RKO (cell line): Measurements from ENCODE around the gene ALDH1A3.
A peak's percentile ranks its signal among the peaks of the same experiment; 100 is the strongest.

ENCODE experiments used
- DNase-seq: peaks from one replicate; pipeline ENCODE4 v3.0.0-alpha.2; 2016; ENCODE audit warnings: low spot score

ALDH1A3 gene

GRCh38 chr15:100925480-100925879 lies 45.8 kb downstream of the ALDH1A3 start:
- DNase-seq, result no peak

- no peak for DNase-seq
These were observed 46.6 kb downstream of the ALDH1A3 start for GRCh38 chr15:100926258-100926657.

GRCh38 chr15:100926971-100927756 lies 47.5 kb downstream of the ALDH1A3 start:
- DNase-seq, result no peak

DNA sequence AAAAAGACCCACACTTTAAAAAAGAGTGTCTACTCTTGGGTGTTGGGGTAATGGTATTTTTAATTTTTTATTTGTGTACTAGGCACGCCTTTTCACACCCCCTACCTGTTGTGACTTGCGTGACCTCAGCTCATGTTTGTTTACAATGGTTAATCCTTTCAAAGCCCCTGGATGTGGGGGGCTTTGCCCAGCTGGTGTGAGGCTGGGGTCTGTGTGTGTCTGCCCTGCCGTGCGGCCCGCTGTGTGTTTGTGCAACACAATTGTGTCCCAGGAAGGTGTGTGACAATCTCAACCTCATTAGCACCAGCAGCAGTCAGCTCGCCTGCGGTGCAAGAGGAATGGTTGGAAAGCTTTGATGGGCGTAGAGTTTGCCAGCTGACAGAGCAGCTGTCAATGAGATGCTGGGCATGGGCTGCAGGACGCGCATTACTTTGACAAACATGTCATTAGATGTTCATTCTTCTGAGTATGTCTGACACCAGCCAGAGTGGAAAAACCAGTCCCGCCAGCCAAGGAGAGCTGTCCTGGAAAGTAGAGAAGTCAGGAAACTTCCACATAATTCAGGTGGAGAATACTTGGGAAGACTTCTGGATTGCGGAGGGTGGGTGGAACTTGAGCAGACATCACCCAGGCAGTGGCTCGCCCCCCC lies 49.1 kb downstream of the ALDH1A3 start:
- DNase-seq, result no peak

- DNase-seq, result no peak
These were observed 50.0 kb downstream of the ALDH1A3 start for GRCh38 chr15:100929641-100930042.

DNA sequence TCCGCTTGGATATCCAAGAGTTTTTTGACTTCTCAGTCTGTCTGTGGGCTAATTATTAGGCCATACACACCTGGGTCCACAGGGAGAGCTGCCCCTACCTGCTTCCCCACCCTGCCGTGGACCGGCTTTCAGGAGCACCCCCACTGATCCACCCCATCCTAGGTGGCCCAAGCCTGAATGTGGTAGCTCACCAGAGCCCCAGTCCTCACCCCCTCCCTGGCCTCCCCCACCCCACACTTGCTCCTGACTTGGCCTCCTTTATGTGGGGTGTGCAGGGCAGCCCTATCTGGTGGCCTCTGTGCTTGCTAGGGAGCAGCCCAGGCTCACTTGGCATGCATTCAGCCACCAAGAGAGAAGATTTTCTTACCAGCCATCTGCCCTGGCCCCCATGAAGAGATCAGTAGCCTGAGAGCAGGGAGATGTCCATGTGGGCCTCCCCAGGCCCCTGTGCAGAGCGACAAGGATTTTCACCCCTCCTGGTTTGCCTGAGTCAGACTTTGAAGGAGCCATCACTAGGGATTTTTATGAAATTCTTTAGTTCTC lies 50.7 kb downstream of the ALDH1A3 start:
- DNase-seq, result no peak

DNA sequence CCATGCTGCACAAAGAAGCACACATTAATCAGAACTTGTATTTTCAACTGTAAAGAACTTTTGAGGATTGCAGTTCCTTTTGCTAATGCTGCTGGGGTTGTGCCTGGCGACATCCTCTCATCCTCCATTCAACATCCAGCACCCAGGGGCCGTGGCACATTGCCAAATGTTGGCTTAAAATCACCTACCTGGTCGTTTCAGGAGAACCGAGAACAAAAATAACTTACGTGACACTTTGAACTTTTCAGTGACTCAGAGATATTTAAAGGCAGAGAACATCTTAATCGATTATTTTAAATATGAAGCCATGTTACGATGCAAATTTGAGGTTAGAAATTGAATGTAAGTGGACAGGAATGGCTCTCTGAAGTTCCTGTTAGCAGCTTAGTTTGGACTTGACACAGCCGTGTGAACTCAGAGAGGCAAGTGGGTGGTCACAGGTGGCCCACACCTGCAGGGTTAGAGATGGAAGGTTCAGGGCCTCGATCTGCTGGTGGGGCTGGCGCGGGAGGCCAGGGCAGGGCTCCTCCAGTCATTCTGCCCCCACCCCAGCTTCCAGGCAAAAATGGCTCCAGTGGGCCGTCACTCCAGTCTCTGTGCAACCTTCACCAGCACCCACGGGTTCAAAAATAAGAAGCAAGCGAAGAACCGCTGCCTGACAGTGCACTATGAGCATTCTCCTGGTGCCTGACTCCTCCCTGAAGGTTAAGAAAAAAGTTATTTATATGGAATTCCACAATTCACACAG lies 51.7 kb downstream of the ALDH1A3 start:
- no peak for DNase-seq

DNA sequence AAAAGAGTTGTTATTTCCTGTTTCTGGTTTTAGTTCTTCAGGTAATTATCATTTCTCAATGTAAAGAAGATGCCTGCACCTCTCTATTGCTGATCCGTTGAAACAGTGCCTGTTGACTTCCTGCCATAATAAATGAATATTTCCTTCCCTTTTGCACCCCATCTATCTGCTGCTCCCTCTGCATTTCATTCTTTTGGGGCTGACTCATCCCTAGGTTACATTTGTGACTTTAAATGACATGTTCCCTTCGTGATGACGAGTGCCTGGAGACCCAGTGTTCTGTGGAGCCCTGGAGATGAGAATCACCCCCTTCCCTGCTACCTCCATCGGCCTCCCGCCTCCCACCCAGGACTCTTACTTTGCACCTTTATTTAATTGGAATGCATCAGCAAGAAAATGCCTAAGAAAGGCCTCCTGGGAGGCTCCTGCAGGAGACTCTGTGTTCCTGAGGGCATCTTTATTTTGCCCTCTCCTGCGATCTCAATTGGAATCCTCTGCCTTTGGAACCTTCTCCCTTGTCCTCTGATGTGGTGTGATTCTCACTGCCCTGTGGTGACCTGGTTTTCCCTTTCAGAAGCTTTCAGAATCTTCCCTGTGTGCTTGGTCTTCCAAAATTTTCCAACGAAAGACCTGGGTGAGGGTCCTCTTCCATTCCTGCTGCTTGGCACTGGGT lies 53.2 kb downstream of the ALDH1A3 start:
- DNase-seq, result no peak

- no peak for DNase-seq
These were observed 54.5 kb downstream of the ALDH1A3 start for GRCh38 chr15:100934166-100934565.

- peak; percentile 20 for DNase-seq
These were observed 55.1 kb downstream of the ALDH1A3 start for GRCh38 chr15:100934726-100935125.

- no peak for DNase-seq
These were observed 57.5 kb downstream of the ALDH1A3 start for GRCh38 chr15:100937171-100937570.

DNA sequence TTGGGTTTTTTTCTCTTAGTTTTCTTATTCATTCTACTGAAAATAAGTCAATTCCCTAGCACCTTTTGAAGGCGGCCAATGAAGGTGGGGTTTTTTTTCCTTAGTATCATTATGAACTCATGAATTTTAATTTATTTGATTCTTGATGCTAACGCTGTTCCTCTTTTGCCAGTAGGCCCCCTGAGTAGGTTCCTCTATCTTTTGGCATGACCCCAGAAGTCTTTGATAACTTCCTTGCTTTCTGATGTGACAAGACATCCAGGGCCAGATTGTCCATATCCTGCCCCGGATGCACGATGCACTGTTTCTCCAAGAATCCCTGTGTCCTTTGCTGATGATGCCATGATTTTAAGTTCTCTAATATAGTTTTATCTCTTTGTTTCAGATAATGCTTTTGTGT lies 60.2 kb downstream of the ALDH1A3 start:
- DNase-seq, result no peak

DNA sequence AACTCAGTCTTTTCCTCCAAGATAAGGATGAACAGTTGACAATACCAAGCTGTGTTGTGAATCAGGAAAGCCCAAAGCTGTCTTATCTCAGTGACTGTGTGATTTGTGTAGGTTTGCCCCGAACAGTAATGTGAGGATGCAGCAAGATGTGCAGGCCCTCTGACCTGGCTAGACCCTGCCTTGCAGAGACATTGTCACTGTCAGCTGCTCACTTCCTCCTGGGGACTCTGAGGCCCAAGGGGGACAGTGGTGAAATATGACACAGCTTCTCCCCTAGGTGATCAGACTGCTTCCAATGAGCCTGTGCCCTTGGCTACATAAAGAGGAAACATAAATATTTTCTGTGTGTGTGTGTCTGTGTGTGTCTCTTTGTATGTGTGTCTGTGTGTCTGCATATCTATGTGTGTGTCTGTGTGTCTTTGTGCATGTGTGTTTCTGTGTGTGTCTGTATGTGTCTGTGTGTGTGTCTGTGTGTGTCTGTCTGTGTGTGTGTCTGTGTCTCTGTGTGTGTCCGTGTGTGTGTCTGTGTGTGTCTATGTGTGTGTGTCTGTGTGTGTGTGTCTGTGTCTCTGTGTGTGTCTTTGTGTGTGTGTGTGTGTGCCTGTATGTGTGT lies 61.2 kb downstream of the ALDH1A3 start:
- no peak for DNase-seq

DNA sequence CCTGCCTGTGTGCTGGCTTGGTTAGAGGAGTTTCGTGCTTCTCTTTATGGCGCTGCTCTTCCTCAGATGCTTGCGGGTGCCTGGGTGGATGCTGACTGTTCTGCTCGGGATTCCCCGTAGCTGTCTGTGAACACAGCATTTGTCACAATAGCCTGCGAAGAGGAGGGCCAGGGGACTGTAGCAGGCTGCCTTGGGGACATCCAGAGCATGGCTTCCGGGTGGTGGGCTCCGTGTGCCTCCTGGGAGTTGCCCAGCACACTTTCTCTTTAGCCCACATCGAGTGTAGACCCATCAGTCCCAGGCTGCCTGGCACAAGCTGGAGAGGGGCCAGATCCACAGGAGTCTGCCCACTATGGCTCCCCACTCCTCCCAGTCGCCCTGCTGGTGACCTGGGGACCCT lies 61.9 kb downstream of the ALDH1A3 start:
- no peak for DNase-seq

GRCh38 chr15:100942656-100943425 lies 63.2 kb downstream of the ALDH1A3 start:
- no peak for DNase-seq

DNA sequence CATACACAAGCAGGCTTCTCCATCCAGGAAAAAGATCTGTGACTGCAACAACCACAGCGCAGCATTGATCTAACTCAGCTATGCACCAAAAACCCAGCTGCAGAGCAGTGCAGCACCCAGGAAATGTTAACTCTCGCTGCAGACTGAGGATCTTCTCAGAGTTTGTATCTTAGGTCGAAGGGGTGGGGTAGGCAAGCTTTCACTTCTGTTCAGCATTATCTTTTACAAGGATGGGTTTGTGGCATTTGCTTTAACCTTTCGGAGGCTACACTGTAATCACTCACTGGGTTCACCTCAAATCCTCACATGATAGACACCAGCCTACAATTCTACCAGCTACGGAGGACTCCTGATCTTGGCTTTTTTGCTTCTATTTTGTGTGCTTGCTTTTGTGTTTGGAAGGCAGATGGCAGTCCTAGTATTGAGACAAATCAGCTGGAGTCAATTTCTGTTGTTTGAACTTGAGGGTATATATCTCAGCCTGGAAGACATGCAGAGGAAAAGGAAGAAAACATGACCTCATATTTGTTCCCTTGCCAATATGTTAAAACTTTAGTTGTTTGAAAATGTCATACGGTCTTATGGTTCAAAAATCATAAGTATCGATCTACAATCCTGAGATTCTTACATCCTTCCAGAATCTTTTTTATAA lies 64.7 kb downstream of the ALDH1A3 start:
- no peak for DNase-seq

DNA sequence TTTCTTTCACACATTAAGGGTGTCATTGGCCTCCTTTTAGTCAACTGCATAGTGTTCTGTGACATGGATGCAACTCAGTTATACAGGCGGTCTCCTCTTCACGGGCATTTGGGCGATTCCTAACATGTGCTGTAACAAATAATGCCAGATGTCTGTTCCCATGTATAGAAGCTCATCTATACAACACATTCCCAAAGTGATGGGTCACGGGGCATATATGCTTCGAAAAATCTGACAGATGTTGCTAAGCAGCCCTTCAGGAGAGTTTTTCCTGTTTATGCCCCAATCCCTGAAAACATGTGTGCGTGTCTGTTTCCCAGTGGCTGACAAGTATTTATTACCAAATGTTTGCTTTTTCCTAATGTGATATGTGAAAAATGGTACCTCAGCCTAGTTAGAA lies 65.4 kb downstream of the ALDH1A3 start:
- no peak for DNase-seq

DNA sequence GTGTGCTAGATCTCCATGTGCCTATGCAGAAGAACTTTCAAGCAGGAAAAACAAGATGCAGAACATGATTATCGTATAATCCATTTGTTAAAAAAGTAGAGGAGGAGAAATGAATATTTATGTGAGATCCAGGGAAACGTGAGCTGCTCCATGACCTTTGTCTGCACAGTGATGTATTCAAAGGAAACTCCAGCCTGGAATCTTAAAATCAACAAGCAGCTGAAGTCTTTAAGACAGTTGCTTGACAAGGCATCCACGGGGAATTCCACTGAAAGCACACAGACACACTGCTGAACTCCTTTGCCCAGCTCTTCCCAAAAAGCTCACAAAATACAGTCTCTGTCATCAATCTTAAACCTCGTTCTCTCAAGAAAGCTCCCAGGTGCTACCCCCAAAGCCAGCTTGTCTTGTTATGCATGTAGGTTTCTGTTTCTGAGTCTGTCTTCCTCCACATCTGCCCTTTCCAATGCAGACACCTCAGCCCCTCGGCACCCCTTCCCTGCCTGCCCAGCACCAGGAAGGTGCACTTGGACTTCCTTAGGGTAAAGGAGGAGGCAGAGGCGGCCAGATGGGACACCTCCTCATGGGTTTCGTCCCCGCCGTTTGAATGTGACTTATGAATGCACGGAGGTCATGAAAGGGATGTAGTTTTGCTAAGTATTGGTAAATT lies 68.3 kb downstream of the ALDH1A3 start:
- DNase-seq, result no peak

- no peak for DNase-seq
These were observed 68.8 kb downstream of the ALDH1A3 start for GRCh38 chr15:100948430-100948762.

DNA sequence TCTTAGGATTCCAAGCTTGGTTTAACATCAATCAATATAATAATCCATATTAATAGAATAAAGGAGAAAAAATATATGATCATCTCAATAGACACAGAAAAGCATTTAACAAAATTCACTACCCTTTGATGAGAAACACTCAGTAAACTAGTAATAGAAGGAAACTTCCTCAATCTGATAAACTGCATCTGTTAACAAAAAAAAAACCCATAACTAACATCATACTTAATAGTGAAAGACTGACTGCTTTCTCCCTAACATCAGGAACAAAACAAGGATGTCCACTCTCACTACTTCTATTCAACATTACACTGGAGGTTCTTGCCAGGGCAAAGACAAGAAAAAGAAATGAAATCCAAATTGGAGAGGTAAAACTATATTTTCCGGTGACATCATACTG lies 70.1 kb downstream of the ALDH1A3 start:
- DNase-seq, result no peak
